Measurements from ENCODE around the gene UBR4. TPM values are rescaled to one million over a fixed set of nuclear protein-coding genes. Genes with fewer than 3 reads are reported as not detected.

The UBR4 gene
- total RNA-seq, 1 donor from 2014 or later: 56.3 TPM

DNA sequence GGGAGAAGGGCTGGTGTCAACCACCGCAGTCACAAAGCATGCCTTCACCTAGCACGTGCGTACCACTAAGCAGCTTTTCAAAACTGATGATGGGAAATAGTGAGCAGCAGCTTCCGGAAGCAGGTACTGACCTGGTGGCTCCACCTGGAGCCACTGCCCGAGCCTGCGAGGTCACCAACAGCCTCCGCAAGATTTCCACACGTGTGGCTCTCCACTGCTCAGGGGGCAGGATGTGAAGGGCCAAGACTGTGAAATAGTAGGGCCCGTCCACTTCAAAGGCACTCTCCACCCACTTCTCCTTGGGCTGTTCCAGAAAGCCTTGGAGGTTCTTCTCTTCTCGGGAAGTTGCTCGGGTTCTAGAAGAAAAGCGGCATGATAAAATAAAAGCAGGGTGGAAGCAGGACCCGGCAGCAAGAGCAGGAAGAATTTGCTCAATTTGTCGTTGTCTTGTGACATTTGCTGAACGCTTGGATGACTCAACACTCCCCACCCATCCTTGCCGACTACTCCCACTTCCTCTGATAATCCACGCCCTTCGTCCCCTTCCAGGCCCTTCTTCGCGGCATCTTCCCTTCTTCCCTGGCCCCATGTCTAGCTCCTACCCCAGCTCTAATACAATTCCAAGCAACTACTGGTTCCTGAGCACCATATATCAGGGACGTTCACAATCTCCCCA, 128.7 kb downstream of the UBR4 start:
- ATAC-seq (peak; percentile 54), DNase-seq (no peak)

DNA sequence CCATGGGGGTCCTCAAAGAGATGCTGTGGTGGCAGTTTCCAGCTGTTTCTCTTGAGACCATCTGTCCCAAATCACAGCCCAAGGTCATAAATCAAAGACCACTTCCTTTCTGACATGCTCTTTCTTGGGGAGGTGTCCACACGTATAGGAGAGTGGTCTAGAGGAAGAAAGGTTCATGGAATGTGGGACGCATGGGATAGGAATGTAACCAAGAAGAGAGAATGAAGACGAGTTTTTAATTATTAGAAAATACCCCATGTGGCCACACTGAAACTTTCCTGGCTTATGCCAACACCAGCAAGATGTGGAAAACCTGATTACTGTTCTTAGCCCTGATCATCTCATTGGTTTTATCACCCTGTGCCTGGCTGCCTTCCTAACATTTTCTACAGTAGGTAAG, 129.3 kb downstream of the UBR4 start:
- no peak for ATAC-seq
- no peak for DNase-seq
- intact Hi-C loops (cut with micrococcal nuclease): no loop called here

More for the DNA sequence above, 128.7 kb downstream of the UBR4 start:
- intact Hi-C loops (cut with micrococcal nuclease): no loop called here

DNA sequence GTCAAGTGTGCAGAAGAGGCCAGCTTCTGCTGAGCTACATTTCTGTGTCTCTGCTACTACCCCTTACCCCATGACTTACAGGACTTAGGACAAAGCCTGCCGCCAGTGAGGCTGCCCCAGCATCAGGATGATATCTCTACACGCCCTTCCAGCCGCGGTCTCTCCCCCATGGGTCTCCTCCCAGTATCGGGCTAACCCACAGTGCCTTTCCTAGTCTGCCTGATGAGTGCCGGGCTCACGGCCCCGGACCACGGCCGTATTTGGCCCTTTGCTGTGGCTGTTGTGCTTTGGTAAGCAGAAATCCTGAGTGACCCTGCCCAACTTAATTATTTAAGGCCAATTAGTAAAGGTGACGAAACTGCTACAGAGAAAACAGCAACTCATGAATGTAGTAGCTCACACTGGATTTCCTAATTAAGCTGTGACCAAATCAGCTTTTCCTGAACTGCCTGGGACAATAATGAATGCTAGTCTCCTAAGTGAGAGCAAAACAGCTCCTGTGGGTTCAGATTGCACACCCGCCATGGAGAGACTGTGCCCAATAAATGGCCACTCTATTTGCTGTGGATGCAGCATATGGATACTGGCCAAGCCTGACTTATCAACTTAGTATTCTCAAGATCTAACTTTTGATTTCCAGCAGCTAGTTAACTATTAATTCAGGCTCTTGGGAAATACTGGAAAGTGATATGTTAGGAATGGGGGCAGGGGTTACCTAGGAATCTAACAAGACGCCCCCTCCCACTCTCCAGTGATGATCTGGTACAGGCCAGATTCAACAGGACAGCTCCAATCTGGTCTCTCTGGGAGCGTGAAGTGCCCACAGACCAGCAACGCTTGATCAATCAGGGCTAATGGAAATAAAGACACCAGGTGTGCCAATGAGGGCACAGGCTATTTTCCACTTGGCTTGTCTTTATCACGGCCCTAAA, 130.3 kb downstream of the UBR4 start:
- intact Hi-C loops (cut with micrococcal nuclease): no loop called here
- ATAC-seq: no peak
- no peak for DNase-seq

DNA sequence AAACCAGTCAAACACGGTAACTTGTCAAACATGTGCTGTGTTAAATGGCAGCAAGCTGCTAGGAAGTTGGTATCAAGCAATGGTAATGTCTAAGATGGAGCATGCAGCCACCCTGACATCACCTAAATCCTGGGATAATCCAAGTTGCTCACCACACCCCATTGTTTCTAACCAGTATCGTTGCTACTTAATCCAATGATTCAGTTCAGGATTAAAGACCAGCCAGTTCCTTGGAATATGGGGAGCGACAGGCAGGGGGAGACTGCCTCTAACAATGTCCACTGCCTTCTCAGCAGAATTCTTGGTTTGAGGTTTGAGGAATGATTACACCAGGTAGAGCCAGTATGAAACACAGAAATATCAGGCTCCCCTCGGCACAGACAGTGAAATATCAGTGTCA, 131.5 kb downstream of the UBR4 start:
- no peak for ATAC-seq
- DNase-seq: no peak
- intact Hi-C loops (cut with micrococcal nuclease): no loop called here

DNA sequence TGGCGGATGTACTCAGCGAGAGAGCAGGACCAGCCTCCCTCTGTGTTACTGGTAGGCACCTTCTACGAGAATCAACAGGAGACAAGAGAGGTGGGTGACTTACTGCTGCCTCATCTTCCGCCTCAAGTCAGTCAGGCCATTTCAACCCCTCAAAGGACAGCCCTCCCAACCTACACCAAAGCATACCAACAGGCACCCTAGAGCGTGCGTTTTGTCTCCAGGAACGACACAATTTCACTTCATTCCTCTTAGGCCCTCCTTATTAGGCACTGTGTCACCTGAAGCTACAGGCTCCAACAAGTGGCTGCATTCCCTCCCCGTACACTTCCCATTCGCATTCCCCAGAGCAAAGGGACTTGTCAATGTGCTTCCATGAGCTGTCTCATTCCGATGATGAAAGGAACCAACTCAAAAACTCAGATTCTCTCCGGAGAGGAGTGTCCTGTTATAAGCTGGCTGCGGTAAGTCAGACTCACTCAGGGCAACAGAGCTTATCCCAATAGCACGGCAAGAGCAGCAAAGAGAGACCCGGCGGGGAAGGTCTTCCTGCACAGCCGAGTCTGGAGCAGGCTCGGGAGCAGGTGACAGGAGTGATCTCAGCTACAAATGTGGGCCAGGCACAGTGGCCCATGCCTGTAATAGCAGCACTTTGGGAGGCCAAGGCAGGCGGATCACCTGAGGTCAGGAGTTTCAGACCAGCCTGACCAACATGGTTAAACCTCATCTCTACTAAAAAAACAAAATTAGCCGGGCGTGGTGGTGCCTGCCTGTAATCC, 133.0 kb downstream of the UBR4 start:
- ATAC-seq: no peak
- DNase-seq: no peak
- intact Hi-C loops (cut with micrococcal nuclease): no loop called here

DNA sequence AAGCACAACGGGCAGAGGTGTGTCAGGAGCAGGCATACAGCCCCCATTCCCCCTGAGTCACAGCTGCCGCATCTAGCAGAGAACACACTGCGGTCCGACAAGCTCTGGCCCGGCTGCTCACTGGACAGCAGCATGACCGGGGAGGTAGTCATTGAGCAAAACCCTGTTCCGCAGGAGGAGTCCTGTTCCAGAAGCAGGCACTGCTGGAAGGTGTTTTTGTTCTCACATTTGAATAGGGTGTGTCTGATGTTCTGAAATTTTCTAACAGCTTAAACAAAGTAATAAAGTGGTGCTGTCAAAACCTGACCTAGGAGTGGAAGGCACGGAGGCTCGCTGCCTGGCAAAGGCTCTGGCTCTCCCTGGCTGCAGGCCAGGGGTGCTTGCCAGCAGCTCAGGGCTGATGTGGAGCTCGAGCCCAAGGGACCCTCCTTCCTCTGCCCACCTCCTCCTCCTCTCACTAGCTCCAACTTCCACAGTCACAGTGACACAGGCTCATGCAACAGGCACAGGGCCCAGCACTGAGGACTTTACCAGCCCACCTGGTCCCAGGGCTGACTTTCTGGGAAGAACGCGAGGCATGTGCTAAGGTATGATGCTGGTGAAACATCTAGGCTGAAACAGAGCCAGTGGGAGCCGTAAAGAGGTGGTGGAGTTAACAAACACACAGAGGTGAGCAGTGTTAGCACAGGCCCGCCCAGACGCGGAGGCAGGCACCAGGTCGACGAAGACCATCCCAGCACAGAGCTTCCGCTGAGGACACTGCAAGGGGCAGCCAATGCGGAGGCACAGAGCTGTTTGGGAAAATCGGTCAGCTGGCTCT, 135.0 kb downstream of the UBR4 start:
- DNase-seq: peak; percentile 78
- peak; percentile 70 for ATAC-seq
- intact Hi-C loops (cut with micrococcal nuclease): no loop called here

DNA sequence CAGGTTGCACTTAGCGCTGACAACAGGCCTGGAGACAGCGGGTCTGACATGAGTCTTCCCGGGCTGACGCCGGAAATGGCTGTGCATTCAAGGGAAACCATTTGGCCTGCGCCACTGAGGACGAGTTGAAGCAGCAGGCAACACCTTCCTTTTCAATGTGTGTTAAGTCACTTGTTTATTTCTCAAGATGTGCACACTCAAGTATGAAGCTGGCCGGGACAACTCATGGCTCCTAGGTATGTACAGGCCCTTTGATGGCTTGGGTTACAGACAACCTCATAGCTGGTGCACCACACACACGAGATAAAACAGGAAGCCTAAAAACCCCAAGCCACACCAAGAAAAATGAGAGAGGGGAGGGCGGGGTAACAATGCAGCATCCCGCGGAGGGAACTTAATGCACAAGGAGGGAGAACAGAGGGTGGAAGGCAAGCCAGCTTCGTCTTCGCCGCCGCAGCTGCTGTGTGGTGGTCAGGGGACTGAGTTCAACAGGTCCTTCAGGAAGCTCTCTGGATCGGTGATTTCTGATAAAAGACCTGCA, 135.6 kb downstream of the UBR4 start:
- intact Hi-C loops (cut with micrococcal nuclease): no loop called here
- no peak for DNase-seq
- no peak for ATAC-seq

DNA sequence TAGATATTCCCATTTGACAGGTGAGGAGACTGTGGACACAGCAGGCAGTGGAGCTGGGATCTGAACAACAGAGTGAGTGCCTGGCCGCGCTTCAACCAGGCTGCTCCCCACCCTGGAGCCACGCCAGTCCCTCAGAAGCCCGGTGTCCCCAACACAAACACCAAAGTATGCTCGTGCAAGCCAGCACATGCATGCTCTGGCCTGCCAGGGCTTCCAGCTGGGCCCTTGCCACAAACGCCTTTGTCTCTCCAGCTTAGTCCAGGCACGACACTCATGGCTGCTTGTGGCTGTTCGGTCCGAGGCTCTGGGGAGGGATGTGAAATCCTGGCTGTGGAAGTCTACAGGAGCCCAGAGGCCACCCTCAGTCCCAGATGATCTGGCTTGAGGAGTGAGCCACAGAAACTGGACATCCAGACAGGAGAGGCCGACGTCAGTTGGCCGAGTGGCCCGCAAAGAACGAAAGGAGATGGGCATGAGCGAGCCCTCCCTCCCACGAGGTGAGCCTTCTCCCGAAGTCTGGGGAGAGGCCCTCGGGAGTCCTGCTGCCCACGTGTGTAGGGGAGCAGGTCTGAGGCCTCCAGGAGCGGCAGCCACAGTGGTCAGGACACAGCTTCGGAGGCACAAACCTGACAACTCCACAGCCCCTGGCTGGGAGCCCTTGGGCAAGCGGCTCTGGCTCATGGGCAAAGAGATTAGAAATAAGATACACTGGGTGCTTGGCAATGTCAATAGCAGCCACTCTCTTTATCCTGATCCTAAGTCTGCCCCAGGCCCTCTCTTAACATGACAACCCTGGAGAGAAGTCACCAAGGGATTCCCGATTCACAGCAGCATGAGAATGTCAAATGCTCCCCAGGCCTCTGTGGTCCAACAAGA, 136.5 kb downstream of the UBR4 start:
- peak; percentile 69 for ATAC-seq
- DNase-seq: peak; percentile 78
- intact Hi-C loops (cut with micrococcal nuclease): no loop called here

DNA sequence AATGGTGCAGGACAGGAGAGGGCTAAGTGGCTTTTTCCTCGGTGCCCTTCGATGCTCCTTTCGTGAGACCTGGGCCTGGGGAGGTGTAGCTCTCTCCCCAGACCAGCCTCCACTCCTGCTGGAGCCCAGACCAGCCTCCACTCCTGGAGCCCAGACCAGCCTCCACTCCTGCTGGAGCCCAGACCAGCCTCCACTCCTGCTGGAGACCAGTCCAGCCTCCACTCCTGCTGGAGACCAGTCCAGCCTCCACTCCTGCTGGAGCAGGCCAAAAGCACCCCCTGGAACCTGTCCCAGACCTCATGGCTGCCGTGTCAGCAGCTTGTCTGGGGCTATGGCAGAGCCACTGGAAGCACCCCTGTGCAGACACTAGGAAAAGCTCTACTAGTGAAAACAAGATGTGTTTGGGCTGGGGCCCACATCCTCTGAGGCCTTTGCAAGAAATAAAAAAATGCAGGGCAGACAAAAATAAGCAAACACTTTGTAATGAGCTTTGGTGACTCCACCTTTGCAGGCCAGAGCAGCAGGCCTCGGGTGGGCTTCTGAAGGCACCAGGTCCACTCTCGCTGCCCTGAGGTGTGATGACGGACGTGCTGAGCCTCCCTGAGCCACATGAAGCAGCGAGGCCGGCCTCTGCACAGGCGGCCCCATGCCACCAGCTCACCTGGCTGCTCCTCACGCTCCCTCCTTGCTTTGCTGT, 137.6 kb downstream of the UBR4 start:
- peak; percentile 27 for DNase-seq
- intact Hi-C loops (cut with micrococcal nuclease): no loop called here
- ATAC-seq: no peak

DNA sequence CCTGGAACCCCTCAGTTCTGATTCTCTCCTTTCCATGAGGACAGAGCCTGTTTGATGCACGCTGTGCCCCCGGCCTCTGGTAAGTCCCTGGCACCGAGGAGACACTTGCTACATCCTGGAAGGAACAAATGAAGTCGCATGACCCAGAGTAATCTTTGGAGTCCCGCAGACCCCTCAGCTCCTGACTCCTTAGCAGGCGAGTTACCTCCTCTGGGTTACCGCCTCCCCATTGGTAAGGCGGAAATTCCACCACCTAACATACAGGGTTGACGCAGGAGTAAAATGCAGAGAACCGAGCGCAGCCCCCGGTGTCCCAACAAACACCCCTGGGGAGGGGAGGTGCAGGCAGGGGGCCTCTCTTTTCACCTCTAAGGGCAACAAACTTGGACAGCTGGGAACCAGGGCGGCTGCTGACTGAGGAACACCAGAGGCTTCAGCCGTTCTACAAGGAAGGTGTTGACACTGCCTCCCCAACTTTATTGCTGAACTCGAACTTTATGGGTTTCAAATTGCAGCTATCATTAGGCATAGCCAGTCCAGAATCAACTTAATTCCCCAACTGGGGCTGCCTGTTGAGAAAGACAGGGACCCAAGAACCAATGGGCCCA, 138.3 kb downstream of the UBR4 start:
- intact Hi-C loops (cut with micrococcal nuclease): no loop called here
- peak; percentile 11 for DNase-seq

DNA sequence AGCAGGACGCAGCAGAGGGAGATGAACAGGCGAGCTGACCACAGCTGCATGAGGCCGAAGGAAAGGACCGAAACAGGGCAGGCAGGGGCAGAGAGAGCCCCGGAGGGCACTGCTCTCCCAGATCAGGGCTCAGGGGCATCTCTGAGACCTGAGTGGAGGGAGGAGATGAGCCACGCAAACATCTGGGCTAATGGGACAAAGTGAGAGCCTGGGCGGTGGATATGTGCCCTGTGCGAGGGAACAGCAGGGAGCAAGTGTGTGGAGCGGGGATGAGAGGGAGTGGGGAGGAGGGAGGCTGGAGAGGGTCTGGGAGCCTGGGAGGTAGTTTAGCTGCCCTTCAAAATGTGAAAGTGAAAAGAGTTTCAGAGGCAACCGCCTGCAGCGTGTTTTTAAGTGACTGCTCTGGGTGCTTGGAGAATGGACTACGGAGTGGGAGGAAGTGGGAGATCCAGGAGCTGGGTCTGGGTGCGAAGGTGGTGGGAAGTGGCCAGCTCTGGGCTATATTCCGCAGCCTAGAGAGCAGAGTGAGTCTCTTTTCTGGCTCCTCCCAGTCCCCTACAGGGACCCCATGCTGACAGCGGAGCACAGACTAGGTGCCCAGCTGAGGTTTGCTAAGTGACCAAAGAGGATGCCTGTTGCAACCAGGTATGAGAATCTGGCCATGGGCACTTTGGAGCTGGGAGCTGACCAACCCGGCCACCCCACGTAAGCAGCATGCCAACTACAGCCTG, 139.0 kb downstream of the UBR4 start:
- peak; percentile 17 for DNase-seq
- intact Hi-C loops (cut with micrococcal nuclease): no loop called here
- ATAC-seq: no peak

More for the DNA sequence above, 138.3 kb downstream of the UBR4 start:
- ATAC-seq: no peak

DNA sequence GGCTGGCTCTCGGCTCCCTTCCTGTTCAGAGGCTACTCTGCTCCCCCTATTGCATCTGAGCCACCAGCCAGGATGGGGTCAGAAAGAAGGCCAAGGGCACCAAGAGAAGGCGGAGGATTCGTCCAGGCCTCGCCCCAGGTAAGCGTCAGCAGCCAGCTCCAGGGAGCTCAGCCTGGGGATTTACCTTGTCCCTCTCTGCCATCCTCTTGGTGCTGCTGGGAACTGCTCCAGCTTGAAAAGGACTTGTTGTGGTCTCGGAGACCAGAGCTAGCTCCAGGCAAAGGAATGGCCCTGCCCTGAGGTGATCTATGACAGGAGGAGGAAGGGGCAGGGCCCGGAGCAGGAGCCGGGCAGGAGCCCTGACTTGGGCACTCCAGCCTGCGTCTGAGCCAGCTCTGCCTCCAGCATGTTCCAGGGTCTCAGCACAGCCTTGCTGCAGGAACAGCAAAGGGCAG, 139.8 kb downstream of the UBR4 start:
- DNase-seq (no peak), ATAC-seq (no peak)
- intact Hi-C loops (cut with micrococcal nuclease): no loop called here

DNA sequence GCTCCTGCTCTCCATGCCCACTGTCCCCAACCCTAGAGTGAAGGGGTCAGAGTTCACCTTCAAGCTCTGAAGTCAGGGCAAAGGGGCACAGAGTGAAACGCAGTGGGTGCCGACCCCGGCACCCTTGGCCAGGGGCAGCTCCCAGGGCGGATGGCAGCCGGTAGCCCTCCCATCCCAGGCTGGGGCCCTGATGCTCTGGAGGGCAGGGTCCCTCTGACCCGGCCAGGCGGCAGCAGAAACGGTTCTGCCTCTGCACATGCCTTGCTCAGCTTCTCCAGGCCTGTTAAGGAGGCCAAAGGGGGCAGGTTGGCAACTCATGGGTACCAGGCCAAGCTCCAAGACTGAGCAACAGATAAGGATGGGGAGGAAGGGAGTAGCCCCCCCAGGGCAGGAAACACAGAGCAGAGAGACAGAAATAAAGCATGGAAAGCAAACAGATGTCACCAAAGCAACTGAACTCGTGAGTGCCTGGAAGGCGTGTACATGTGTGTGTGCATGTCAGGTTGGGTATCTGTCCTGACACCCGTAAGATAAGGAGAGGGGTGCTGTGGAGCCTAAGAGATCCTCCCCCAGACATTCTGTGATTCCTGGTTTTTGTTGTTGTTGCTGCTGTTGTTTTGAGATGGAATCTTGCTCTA, 141.3 kb downstream of the UBR4 start:
- DNase-seq: no peak
- intact Hi-C loops (cut with micrococcal nuclease): no loop called here
- no peak for ATAC-seq

DNA sequence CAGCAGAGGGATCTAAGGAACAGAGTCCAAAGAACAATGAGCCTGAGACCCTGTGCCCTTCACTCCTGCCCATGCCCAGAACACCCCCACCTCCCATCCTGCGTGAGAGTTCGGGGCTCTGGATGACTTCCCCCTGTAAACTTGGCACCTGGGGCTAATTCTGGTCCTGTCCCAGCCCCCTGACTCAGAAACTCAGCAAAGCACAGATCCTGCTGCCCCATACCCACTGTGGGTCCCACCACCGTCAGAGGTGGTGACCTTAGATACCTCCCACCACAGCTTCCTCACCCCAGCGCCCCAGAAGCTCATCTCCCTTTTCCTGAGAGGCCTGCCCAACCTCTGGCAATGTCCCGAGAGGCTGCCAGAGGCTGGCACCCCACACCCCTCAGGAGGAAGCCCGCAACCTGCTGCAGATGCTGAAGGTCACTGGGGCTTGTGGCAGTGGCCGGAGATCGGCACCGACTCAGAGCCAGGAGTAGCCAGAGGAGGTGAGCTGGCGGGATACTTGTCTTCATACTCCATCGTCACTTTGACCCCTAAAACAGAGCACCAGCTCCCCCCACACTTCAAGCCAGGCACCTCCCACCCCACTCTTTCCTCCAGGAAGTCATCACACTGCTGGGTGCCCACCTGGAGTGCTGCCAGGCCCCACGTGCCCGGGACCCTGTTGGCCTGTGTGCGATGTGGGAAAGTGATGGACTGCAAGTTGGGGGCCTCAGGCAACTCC, 142.0 kb downstream of the UBR4 start:
- DNase-seq (no peak), ATAC-seq (no peak)
- intact Hi-C loops (cut with micrococcal nuclease): no loop called here
